Astrocyte (in vitro differentiated cells and primary cell): ENCODE data around the gene BIRC7. TPM values are rescaled to one million over a fixed set of nuclear protein-coding genes. Genes with fewer than 3 reads are reported as not detected.
A peak's percentile ranks its signal among the peaks of the same experiment; 100 is the strongest.

Experiments used
- DNase-seq: peaks from one replicate; pipeline ENCODE4 v3.0.0-alpha.2; 2010; ENCODE audit warnings: low read depth
- FAIRE-seq: peaks from 2 replicates; lab custom pipeline; 2011; peaks lifted over from hg19 to GRCh38; lab: Jason Lieb, UNC
- H2AFZ ChIP-seq: 2 replicates; pipeline ENCODE4 v1.6.0; 2012; ENCODE audit warnings: low read depth, low read length, inconsistent platforms
- H3K27ac ChIP-seq: 2 replicates; pipeline ENCODE4 v1.5.1; 2011; ENCODE audit warnings: low read depth, low read length, inconsistent platforms
- H3K27me3 ChIP-seq: 2 replicates; pipeline ENCODE4 v1.6.0; 2011; ENCODE audit warnings: low read length, inconsistent platforms; ENCODE audit not compliant: insufficient read depth
- H3K36me3 ChIP-seq: 2 replicates; pipeline ENCODE4 v1.5.1; 2011; ENCODE audit warnings: low read length, inconsistent platforms; ENCODE audit not compliant: insufficient read depth
- H3K4me1 ChIP-seq: 2 replicates; pipeline ENCODE4 v1.5.1; 2011; ENCODE audit warnings: low read length, inconsistent platforms; ENCODE audit not compliant: insufficient read depth
- H3K4me2 ChIP-seq: 2 replicates; pipeline ENCODE4 v1.6.0; 2012; ENCODE audit warnings: low read length, inconsistent platforms
- H3K4me3 ChIP-seq: 2 replicates; pipeline ENCODE4 v1.5.1; 2011; ENCODE audit warnings: low read depth, mild to moderate bottlenecking, low read length, inconsistent platforms; ENCODE audit not compliant: insufficient read depth
- H3K79me2 ChIP-seq: 2 replicates; pipeline ENCODE4 v1.6.0; 2012; ENCODE audit warnings: mild to moderate bottlenecking, low read length, inconsistent platforms; ENCODE audit not compliant: insufficient read depth
- H3K9ac ChIP-seq: 2 replicates; pipeline ENCODE4 v1.6.0; 2012; ENCODE audit warnings: mild to moderate bottlenecking, low read length, inconsistent platforms
- H3K9me3 ChIP-seq: 2 replicates; pipeline ENCODE4 v1.5.1; 2012; ENCODE audit warnings: low read depth, mild to moderate bottlenecking, low read length, inconsistent platforms; ENCODE audit not compliant: insufficient read depth
- H4K20me1 ChIP-seq: 2 replicates; pipeline ENCODE4 v1.6.0; 2012; ENCODE audit warnings: low read length, inconsistent platforms; ENCODE audit not compliant: insufficient read depth
- H3K27ac Mint-ChIP-seq: one replicate; pipeline ENCODE4 v1.8.0; 2021; ENCODE audit warnings: mild to moderate bottlenecking, mixed read lengths; ENCODE audit not compliant: unreplicated experiment
- H3K27me3 Mint-ChIP-seq: one replicate; pipeline ENCODE4 v1.8.0; 2021; ENCODE audit warnings: low read depth, mixed read lengths; ENCODE audit not compliant: unreplicated experiment
- H3K36me3 Mint-ChIP-seq: one replicate; pipeline ENCODE4 v1.8.0; 2021; ENCODE audit warnings: low read depth, mixed read lengths; ENCODE audit not compliant: unreplicated experiment
- H3K4me1 Mint-ChIP-seq: one replicate; pipeline ENCODE4 v1.8.0; 2021; ENCODE audit warnings: low read depth, mixed read lengths; ENCODE audit not compliant: unreplicated experiment
- H3K4me3 Mint-ChIP-seq: one replicate; pipeline ENCODE4 v1.8.0; 2021; ENCODE audit warnings: mild to moderate bottlenecking, moderate library complexity, mixed read lengths; ENCODE audit not compliant: unreplicated experiment
- H3K9me3 Mint-ChIP-seq: one replicate; pipeline ENCODE4 v1.8.0; 2021; ENCODE audit warnings: mild to moderate bottlenecking, mixed read lengths; ENCODE audit not compliant: unreplicated experiment
- CTCF ChIP-seq: IDR thresholded peaks from 2 replicates; pipeline ENCODE4 v1.5.1; 2011; ENCODE audit warnings: low read depth, mild to moderate bottlenecking, inconsistent platforms, low read length, moderate library complexity; ENCODE audit not compliant: insufficient read depth
- EZH2 ChIP-seq: IDR thresholded peaks from 2 replicates; pipeline ENCODE4 v1.6.1; 2012; ENCODE audit warnings: mild to moderate bottlenecking, low read length, inconsistent platforms; ENCODE audit not compliant: insufficient read depth
- total RNA-seq: library from RNA; stranded (reverse); gene quantifications from 2 replicates; pipeline ENCODE4 v1.2.1, GENCODE V29; 2021

BIRC7 gene
- total RNA-seq, 1 donor from 2014 or later = 3.3 TPM

GRCh38 chr20:63224412-63225081, 11.2 kb upstream of the BIRC7 start:
- Histone ChIP-seq H3K4me1 (peaks cover 26% of the 10 kb centered on the region), H3K27ac (peak overlapping the region; percentile 37), H3K36me3 (no peaks in the 10 kb centered on the region), H3K9me3 (no peaks in the 10 kb centered on the region), H4K20me1 (peaks cover 4% of the 10 kb centered on the region), H3K4me3 (no peak overlapping the region), H2AFZ (no peak overlapping the region), H3K27me3 (peaks cover 6% of the 10 kb centered on the region), H3K79me2 (no peaks in the 10 kb centered on the region), H3K9ac (peak overlapping the region; percentile 39), H3K4me2 (peak overlapping the region; percentile 32)
- DNase-seq (peak; percentile 64), FAIRE-seq (no peak)
- Mint-ChIP-seq H3K9me3 (no peaks in the 10 kb centered on the region), H3K27ac (peak overlapping the region; percentile 71), H3K36me3 (no peaks in the 10 kb centered on the region), H3K4me3 (peak overlapping the region; percentile 27), H3K4me1 (peaks cover 23% of the 10 kb centered on the region), H3K27me3 (peaks cover 16% of the 10 kb centered on the region)
- no peak for TF ChIP-seq EZH2
- TF ChIP-seq CTCF = peak; percentile 21

GRCh38 chr20:63225082-63225454, 10.6 kb upstream of the BIRC7 start:
- Histone ChIP-seq H3K4me2 (peak overlapping the region; percentile 32), H3K4me3 (no peak overlapping the region), H3K27me3 (peaks cover 6% of the 10 kb centered on the region), H3K9me3 (no peaks in the 10 kb centered on the region), H4K20me1 (peaks cover 4% of the 10 kb centered on the region), H3K36me3 (no peaks in the 10 kb centered on the region), H2AFZ (no peak overlapping the region), H3K4me1 (peaks cover 27% of the 10 kb centered on the region), H3K27ac (peak overlapping the region; percentile 37), H3K9ac (peak overlapping the region; percentile 39), H3K79me2 (no peaks in the 10 kb centered on the region)
- no peak for FAIRE-seq
- DNase-seq = no peak
- Mint-ChIP-seq H3K27me3 (peaks cover 12% of the 10 kb centered on the region), H3K9me3 (no peaks in the 10 kb centered on the region), H3K27ac (peak overlapping the region; percentile 71), H3K4me1 (peaks cover 28% of the 10 kb centered on the region), H3K36me3 (no peaks in the 10 kb centered on the region), H3K4me3 (peak overlapping the region; percentile 27)
- TF ChIP-seq EZH2 = no peak
- TF ChIP-seq CTCF = no peak
